Activated CD8-positive, alpha-beta memory T cell treated with anti-CD3 and anti-CD28 coated beads, Interleukin-2, amount 10 ng/mL, durations not matched to agents 7 days and 5 days (primary cell): ENCODE results near the gene ZNF536. TPM values are rescaled to one million over a fixed set of nuclear protein-coding genes. Genes with fewer than 3 reads are reported as not detected.

Experiments
- ATAC-seq: fragments of 150-1000 bp; cut with Tn5 transposase; one replicate; pipeline ENCODE4 v1.10.0; 2021; ENCODE audit warnings: moderate library complexity
- CTCF ChIA-PET: fragments of 350-600 bp; sonication (Branson Sonifier 250); formaldehyde crosslinking; loops from one replicate; lab custom pipeline; 2021; ENCODE audit warnings: antibody characterized with exemption; lab: Charles Lee
- DNase-seq: peaks from one replicate; pipeline ENCODE4 v3.0.0-alpha.2; 2020
- H3K27ac Mint-ChIP-seq: one replicate; pipeline ENCODE4 v1.8.0; 2021; ENCODE audit warnings: mild to moderate bottlenecking, mixed read lengths
- H3K27me3 Mint-ChIP-seq: one replicate; pipeline ENCODE4 v1.8.0; 2021; ENCODE audit warnings: mixed read lengths
- H3K36me3 Mint-ChIP-seq: one replicate; pipeline ENCODE4 v1.8.0; 2021; ENCODE audit warnings: mild to moderate bottlenecking, mixed read lengths
- H3K4me1 Mint-ChIP-seq: one replicate; pipeline ENCODE4 v1.8.0; 2021; ENCODE audit warnings: mixed read lengths
- H3K4me3 Mint-ChIP-seq: one replicate; pipeline ENCODE4 v1.8.0; 2021; ENCODE audit warnings: mild to moderate bottlenecking, moderate library complexity, mixed read lengths
- H3K9me3 Mint-ChIP-seq: one replicate; pipeline ENCODE4 v1.8.0; 2022; ENCODE audit warnings: low read depth, mixed read lengths
- total RNA-seq, 2 experiments: library from RNA; stranded (reverse); gene quantifications; one replicate each; pipeline ENCODE4 v1.2.3, GENCODE V29; 2021

Gene ZNF536
- total RNA-seq, 2 experiments from 2014 or later: not detected

GRCh38 chr19:30529876-30530275, 157.7 kb downstream of the ZNF536 start:
- H3K4me3 Mint-ChIP-seq: no peak overlapping the region
- DNase-seq (no peak), ATAC-seq (no peak)
- H3K27me3 Mint-ChIP-seq: no peaks in the 10 kb centered on the region
- no peaks in the 10 kb centered on the region for H3K9me3 Mint-ChIP-seq
- H3K4me1 Mint-ChIP-seq: no peaks in the 10 kb centered on the region
- CTCF ChIA-PET: no interaction called here
- no peak overlapping the region for H3K27ac Mint-ChIP-seq
- no peaks in the 10 kb centered on the region for H3K36me3 Mint-ChIP-seq

- no peaks in the 10 kb centered on the region for H3K4me1 Mint-ChIP-seq
- no peak overlapping the region for H3K4me3 Mint-ChIP-seq
- CTCF ChIA-PET: no interaction called here
- no peak overlapping the region for H3K27ac Mint-ChIP-seq
- no peaks in the 10 kb centered on the region for H3K27me3 Mint-ChIP-seq
- H3K9me3 Mint-ChIP-seq: no peaks in the 10 kb centered on the region
- ATAC-seq (no peak), DNase-seq (no peak)
- no peaks in the 10 kb centered on the region for H3K36me3 Mint-ChIP-seq
Observed at GRCh38 chr19:30530751-30531150, 158.6 kb downstream of the ZNF536 start.

- CTCF ChIA-PET: no interaction called here
- H3K36me3 Mint-ChIP-seq: no peaks in the 10 kb centered on the region
- H3K27ac Mint-ChIP-seq: no peak overlapping the region
- no peaks in the 10 kb centered on the region for H3K4me1 Mint-ChIP-seq
- DNase-seq: no peak
- no peaks in the 10 kb centered on the region for H3K9me3 Mint-ChIP-seq
- H3K4me3 Mint-ChIP-seq: no peak overlapping the region
- ATAC-seq: no peak
- H3K27me3 Mint-ChIP-seq: no peaks in the 10 kb centered on the region
Observed at GRCh38 chr19:30535011-30535410, 162.8 kb downstream of the ZNF536 start.

GRCh38 chr19:30536975-30537374, 164.8 kb downstream of the ZNF536 start:
- CTCF ChIA-PET: no interaction called here
- no peaks in the 10 kb centered on the region for H3K27me3 Mint-ChIP-seq
- ATAC-seq (no peak), DNase-seq (no peak)
- no peaks in the 10 kb centered on the region for H3K4me1 Mint-ChIP-seq
- H3K27ac Mint-ChIP-seq: no peak overlapping the region
- no peaks in the 10 kb centered on the region for H3K36me3 Mint-ChIP-seq
- no peaks in the 10 kb centered on the region for H3K9me3 Mint-ChIP-seq
- no peak overlapping the region for H3K4me3 Mint-ChIP-seq

GRCh38 chr19:30539315-30539714, 167.1 kb downstream of the ZNF536 start:
- Mint-ChIP-seq H3K27ac (no peak overlapping the region), H3K27me3 (no peaks in the 10 kb centered on the region), H3K4me3 (no peak overlapping the region), H3K36me3 (no peaks in the 10 kb centered on the region), H3K9me3 (no peaks in the 10 kb centered on the region), H3K4me1 (no peaks in the 10 kb centered on the region)
- ATAC-seq (no peak), DNase-seq (no peak)
- CTCF ChIA-PET: no interaction called here

GRCh38 chr19:30539981-30540380, 167.8 kb downstream of the ZNF536 start:
- no peak overlapping the region for H3K4me3 Mint-ChIP-seq
- H3K27me3 Mint-ChIP-seq: no peaks in the 10 kb centered on the region
- CTCF ChIA-PET: no interaction called here
- ATAC-seq: no peak
- no peak overlapping the region for H3K27ac Mint-ChIP-seq
- no peaks in the 10 kb centered on the region for H3K36me3 Mint-ChIP-seq
- H3K4me1 Mint-ChIP-seq: no peaks in the 10 kb centered on the region
- H3K9me3 Mint-ChIP-seq: no peaks in the 10 kb centered on the region
- no peak for DNase-seq

GRCh38 chr19:30540761-30541160, 168.6 kb downstream of the ZNF536 start:
- CTCF ChIA-PET: no interaction called here
- H3K36me3 Mint-ChIP-seq: no peaks in the 10 kb centered on the region
- H3K4me3 Mint-ChIP-seq: no peak overlapping the region
- H3K27ac Mint-ChIP-seq: no peak overlapping the region
- H3K9me3 Mint-ChIP-seq: no peaks in the 10 kb centered on the region
- ATAC-seq (no peak), DNase-seq (no peak)
- no peaks in the 10 kb centered on the region for H3K27me3 Mint-ChIP-seq
- no peaks in the 10 kb centered on the region for H3K4me1 Mint-ChIP-seq

- no peaks in the 10 kb centered on the region for H3K9me3 Mint-ChIP-seq
- H3K4me3 Mint-ChIP-seq: no peak overlapping the region
- H3K27ac Mint-ChIP-seq: no peak overlapping the region
- no peaks in the 10 kb centered on the region for H3K36me3 Mint-ChIP-seq
- CTCF ChIA-PET: interaction anchor here (1.3 kb wide), 1 partner anchor 10 kb away, joined by 3 read pairs; no protein-coding TSS in a partner anchor
- H3K27me3 Mint-ChIP-seq: no peaks in the 10 kb centered on the region
- no peaks in the 10 kb centered on the region for H3K4me1 Mint-ChIP-seq
- ATAC-seq (no peak), DNase-seq (no peak)
Observed at GRCh38 chr19:30541575-30541974, 169.4 kb downstream of the ZNF536 start.

- ATAC-seq (no peak), DNase-seq (no peak)
- Mint-ChIP-seq H3K4me3 (no peak overlapping the region), H3K27ac (no peak overlapping the region), H3K36me3 (no peaks in the 10 kb centered on the region), H3K4me1 (no peaks in the 10 kb centered on the region), H3K9me3 (no peaks in the 10 kb centered on the region), H3K27me3 (no peaks in the 10 kb centered on the region)
- CTCF ChIA-PET: no interaction called here
Observed at GRCh38 chr19:30543243-30543945, 171.2 kb downstream of the ZNF536 start.

GRCh38 chr19:30545752-30546151, 173.6 kb downstream of the ZNF536 start:
- no peak for DNase-seq
- CTCF ChIA-PET: no interaction called here
- Mint-ChIP-seq H3K36me3 (no peaks in the 10 kb centered on the region), H3K27ac (no peak overlapping the region), H3K4me3 (no peak overlapping the region), H3K27me3 (no peaks in the 10 kb centered on the region), H3K9me3 (no peaks in the 10 kb centered on the region), H3K4me1 (no peaks in the 10 kb centered on the region)
- no peak for ATAC-seq

- CTCF ChIA-PET: no interaction called here
- H3K4me3 Mint-ChIP-seq: no peak overlapping the region
- DNase-seq (no peak), ATAC-seq (no peak)
- no peaks in the 10 kb centered on the region for H3K9me3 Mint-ChIP-seq
- no peaks in the 10 kb centered on the region for H3K27me3 Mint-ChIP-seq
- no peaks in the 10 kb centered on the region for H3K36me3 Mint-ChIP-seq
- no peak overlapping the region for H3K27ac Mint-ChIP-seq
- no peaks in the 10 kb centered on the region for H3K4me1 Mint-ChIP-seq
Observed at GRCh38 chr19:30546332-30546731, 174.1 kb downstream of the ZNF536 start.

GRCh38 chr19:30547246-30547645, 175.1 kb downstream of the ZNF536 start:
- Mint-ChIP-seq H3K27ac (no peak overlapping the region), H3K4me3 (no peak overlapping the region), H3K27me3 (no peaks in the 10 kb centered on the region), H3K9me3 (no peaks in the 10 kb centered on the region), H3K36me3 (no peaks in the 10 kb centered on the region), H3K4me1 (no peaks in the 10 kb centered on the region)
- ATAC-seq (no peak), DNase-seq (no peak)
- CTCF ChIA-PET: no interaction called here

- ATAC-seq (no peak), DNase-seq (no peak)
- CTCF ChIA-PET: no interaction called here
- H3K9me3 Mint-ChIP-seq: no peaks in the 10 kb centered on the region
- no peak overlapping the region for H3K27ac Mint-ChIP-seq
- H3K4me3 Mint-ChIP-seq: no peak overlapping the region
- no peaks in the 10 kb centered on the region for H3K27me3 Mint-ChIP-seq
- H3K36me3 Mint-ChIP-seq: no peaks in the 10 kb centered on the region
- H3K4me1 Mint-ChIP-seq: no peaks in the 10 kb centered on the region
Observed at GRCh38 chr19:30549151-30549550, 177.0 kb downstream of the ZNF536 start.

- Mint-ChIP-seq H3K27me3 (no peaks in the 10 kb centered on the region), H3K4me3 (no peak overlapping the region), H3K4me1 (no peaks in the 10 kb centered on the region), H3K9me3 (no peaks in the 10 kb centered on the region), H3K36me3 (no peaks in the 10 kb centered on the region), H3K27ac (no peak overlapping the region)
- ATAC-seq (no peak), DNase-seq (no peak)
- CTCF ChIA-PET: no interaction called here
Observed at GRCh38 chr19:30551271-30551670, 179.1 kb downstream of the ZNF536 start.

- Mint-ChIP-seq H3K36me3 (no peaks in the 10 kb centered on the region), H3K4me3 (no peak overlapping the region), H3K9me3 (no peaks in the 10 kb centered on the region), H3K4me1 (no peaks in the 10 kb centered on the region), H3K27me3 (no peaks in the 10 kb centered on the region), H3K27ac (no peak overlapping the region)
- CTCF ChIA-PET: no interaction called here
- no peak for DNase-seq
- ATAC-seq: no peak
Observed at GRCh38 chr19:30552593-30552992, 180.4 kb downstream of the ZNF536 start.
